GM19043 (cell line): Measurements from ENCODE around the gene E4F1.

Source experiments
- ATAC-seq: cut with Tn5 transposase; IDR thresholded peaks from one replicate; pipeline ENCODE4 v1.9.1; 2021; ENCODE audit warnings: low read depth; ENCODE audit not compliant: unreplicated experiment

Gene E4F1

DNA sequence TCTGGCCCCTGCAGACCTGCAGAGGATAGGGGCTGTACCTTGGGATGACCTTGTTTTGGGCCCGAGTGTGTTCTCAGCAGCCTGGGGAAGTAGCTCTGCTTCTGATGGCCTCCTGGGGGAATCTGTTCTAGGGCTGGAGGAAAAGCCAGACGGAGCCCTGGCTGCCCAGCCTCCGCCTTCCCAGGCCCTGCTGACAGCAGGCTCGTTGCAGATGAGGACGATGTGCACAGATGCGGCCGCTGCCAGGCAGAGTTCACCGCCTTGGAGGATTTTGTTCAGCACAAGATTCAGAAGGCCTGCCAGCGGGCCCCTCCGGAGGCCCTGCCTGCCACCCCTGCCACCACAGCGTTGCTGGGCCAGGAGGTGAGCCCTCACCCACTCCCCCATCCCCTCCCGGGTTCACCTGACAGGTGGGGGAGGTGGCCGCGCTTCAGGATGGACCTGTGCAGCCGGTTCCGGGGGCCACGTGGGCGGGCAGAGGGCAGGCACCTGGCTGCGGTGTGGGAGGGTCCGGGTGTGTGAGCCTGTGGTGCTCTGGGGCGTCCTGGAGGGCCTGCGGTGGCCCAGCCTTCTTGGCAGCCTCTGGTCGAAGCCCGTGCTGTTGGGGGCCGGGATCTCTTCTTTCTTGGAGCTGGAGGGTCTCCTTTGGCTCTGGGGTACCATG is 4.9 kb downstream of the E4F1 start:
- no peak for ATAC-seq

DNA sequence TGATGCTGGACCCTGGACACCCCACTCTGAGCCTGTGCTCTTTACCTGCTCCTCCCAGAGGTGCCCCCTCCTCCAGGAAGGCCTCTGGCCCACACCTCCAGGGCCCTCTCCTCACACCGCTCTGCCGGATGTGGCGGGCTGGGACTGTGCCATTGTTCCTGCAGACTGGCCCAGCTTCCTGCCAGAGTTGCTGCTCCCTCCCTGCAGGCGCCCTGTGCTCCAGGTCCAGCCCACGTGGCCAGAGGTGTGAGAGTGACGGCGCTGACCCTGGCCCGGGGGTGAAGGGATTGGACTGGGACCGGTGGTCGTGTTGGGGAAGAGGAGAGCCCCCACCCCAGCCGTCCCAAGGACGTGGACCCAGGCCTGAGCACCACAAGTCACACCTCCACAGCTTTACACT is 5.7 kb downstream of the E4F1 start:
- no peak for ATAC-seq

GRCh38 chr16:2229632-2230250 is 6.3 kb downstream of the E4F1 start:
- ATAC-seq: no peak

DNA sequence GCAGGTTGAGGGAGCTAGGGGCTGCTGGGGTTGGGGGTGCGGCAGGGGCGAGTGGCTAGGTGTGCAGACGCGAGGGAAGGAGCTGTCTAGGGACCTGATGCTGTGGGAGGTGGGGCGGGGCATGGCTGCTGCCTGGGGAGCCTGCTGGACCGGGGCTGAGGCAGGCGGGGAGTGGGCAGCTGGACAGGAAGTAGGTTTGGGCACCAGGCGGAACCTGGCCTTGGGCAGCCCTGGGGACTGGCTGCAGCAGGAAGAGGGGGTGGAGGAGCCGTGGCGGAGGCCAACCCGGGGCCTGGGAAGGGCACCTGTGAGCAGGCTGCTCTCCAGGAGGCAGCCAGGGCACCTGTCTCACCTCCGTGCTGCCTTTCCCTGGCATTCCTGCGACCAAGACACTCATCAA is 7.0 kb downstream of the E4F1 start:
- no peak for ATAC-seq

DNA sequence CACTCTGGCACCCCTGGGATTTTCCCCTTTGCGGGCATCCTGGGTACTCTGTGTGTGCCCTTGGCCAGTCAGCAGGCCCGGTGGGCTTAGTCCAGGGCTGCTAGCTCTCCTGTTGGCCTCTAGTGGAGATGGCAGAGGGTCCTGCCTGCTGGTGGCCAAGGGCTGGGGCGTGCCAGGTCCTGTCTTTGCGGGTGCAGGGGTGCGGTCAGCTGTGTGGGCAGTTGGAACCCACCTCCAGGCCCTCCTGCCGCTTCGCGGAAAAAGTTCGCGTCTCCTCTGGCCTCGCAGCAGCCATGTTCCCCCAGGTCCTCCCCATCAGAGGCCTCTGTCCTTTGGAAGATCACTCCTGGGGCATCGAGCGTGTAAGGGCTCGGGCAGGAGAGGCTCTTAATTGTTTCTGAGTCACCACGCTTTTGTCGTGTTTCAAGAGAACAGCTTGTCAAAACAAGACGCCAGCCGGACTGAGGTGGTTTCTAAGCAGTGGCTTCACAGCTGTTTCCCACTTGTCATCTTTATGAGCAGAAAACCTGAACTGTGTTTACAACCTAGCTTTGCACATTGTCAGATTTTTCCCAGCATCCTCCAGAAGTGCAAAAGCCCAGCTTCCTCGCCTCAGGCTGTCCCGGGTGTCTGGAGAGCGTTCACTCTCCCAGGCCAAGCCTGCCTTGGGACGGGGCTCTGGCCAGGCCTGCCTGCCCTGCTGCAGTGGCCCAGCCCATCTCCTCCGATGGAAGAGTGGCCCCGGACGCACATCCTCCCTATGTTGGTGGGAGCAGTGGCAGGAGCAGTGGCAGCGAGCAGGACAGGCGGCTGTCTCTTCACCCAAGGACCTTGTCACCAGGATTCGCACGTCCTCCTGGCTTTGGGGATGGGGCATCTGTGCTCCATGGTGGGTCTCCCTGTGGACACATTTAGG is 7.9 kb downstream of the E4F1 start:
- no peak for ATAC-seq

GRCh38 chr16:2232094-2232990 is 9.0 kb downstream of the E4F1 start:
- no peak for ATAC-seq

GRCh38 chr16:2233046-2233775 is 9.8 kb downstream of the E4F1 start:
- no peak for ATAC-seq

GRCh38 chr16:2233872-2234812 is 10.8 kb downstream of the E4F1 start:
- no peak for ATAC-seq

DNA sequence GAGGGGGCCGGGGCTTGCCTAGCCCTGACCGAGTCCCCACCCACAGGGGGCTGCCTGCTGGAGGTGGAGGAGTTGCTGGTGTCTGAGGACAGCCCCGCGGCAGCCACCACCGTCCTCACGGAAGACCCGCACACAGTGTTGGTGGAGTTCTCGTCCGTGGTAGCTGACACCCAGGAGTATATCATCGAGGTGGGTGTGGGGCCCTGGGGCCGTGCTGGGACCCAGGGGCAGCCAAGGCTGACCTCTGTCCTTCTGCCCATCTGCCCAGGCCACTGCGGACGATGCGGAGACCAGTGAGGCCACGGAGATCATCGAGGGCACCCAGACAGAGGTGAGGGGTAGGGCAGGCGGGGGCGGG is 11.4 kb downstream of the E4F1 start:
- ATAC-seq: no peak

- ATAC-seq: no peak
Measured at GRCh38 chr16:2235234-2235651, 11.9 kb downstream of the E4F1 start.

DNA sequence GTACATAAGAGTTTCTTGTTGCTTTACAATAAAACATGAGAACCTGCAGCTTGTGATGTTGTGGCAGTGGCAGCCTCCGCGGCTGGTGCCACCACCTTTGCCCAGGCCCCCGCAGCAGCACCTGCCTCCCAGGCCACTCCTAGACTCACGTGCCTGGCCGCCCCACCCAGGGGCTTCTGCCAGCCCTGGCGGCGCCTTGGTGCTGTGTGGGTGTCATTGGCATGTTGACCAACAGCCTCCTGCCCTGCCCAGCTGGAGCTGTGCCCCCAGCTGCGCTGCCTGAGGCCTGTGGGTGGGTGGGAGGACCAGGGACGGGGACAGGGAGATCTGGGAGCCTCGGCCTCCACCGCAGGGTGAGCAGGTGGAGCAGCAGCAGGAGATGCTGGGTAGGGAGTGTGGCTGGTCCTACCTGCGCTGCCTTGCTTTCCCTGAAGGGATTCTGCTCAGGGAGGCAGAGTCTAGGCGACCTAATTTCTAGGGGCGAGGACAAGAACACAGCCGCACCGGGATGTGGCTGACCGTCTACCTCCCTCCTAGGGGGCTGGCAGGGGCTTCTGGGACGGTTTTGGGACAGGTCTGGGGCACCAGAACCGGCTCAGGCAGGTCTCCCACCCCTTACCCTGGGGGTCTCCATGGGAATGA is 12.4 kb downstream of the E4F1 start:
- no peak for ATAC-seq

DNA sequence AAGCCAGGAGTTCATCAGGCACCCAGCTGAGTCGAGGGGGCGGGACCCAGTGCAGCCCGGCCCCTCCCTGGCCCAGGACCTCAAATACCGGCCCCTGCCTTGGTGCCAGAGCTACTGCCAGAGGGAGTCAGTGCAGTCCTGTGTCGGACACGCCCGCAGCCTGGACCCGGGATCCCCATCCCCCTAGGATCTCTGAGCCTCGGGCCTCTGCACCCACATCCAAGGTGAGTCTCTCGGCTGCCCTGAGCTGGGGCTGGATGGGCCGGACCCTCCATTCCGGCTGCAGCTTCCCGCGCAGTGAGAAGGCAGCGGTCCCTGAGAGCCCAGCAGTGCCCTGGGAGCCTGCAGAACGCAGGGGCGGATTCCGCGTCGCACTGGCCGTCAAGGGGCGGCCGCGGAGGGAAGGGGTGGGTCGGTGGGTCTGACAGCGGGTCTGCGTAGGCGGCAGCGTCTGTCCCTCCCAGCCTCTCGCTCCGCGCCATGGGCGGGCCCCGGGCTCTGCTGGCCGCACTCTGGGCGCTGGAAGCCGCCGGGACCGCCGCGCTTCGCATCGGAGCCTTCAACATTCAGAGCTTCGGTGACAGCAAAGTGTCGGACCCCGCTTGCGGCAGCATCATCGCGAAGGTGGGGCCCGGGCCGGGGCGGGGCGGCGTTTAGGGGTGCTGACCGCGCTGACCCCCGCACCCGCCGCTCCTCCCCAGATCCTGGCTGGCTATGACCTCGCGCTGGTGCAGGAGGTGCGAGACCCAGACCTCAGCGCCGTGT is 13.1 kb downstream of the E4F1 start, which contains the start of gene DNASE1L2:
Gene DNASE1L2, plus strand, starts transcription at position 108 of the 765 bp plus-strand sequence. Its CDS starts 373 bp downstream, at position 481.
- ATAC-seq: no peak

GRCh38 chr16:2237102-2237482 is 13.7 kb downstream of the E4F1 start:
- no peak for ATAC-seq

DNA sequence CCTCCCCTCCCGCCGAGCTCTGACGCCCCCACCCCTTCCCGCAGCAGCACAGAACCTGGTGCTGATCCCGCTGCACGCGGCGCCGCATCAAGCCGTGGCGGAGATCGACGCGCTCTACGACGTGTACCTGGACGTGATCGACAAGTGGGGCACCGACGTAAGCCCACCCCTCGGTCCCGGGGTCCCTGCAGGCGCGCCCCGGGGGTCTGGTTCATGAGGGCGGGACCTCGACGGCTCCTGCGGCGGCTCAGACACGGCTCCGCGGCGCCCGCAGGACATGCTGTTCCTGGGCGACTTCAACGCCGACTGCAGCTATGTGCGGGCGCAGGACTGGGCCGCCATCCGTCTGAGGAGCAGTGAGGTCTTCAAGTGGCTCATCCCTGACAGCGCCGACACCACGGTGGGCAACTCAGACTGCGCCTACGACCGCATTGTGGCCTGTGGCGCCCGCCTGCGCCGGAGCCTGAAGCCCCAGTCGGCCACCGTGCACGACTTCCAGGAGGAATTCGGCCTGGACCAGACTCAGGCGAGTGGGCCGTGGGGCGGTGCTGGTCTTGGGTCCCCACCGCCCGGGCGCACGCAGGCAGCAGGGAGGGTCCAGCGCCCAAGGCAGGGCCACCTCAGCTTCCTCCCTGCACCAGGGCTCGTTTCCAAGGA is 14.2 kb downstream of the E4F1 start:
- ATAC-seq: no peak

DNA sequence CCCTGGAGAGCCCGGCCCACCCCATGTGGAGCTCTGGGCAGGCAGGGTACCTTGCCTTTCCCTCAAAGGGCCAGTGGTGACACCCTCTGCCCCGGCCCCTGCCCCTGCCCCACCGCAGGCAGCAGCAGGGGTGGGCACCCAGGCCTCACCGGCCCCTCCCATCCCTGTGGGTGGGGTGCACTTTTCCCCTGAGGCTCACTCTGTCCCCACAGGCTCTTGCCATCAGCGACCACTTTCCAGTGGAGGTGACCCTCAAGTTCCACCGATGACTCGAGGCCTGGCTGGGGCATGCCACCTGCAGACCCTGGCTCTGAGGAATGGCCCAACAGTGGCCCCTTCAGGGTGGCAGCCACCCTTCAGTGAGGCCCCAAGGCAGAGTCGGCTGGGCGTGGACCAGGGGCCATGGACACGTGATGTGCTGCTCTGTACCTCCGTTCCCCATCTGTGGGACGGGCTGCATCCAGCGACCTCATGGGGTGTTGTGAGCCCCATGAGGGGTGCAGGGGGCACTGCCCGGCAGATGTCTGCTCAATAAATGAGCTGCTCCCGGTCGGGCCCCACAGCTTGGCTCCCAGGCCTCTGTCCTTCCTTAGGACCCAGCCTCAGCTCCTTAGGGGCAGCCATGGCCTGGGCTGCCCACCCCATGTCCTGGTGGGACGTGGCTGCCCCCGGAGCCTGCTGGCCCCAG is 14.9 kb downstream of the E4F1 start:
- ATAC-seq: no peak

GRCh38 chr16:2238838-2239675 is 15.7 kb downstream of the E4F1 start:
- ATAC-seq: no peak
